DOHH2 (cell line): ENCODE data around the gene CCNI2.

Experiments used
- CTCF ChIP-seq: fragments of 200-600 bp; sonication (generic); IDR thresholded peaks from one replicate; pipeline ENCODE4 v1.5.1; 2014; ENCODE audit warnings: antibody characterized with exemption, mild to moderate bottlenecking, low read depth, low read length; ENCODE audit not compliant: poor library complexity, severe bottlenecking
- EZH2phosphoT487 ChIP-seq: fragments of 200-600 bp; sonication (generic); IDR thresholded peaks from 2 replicates; pipeline ENCODE4 v1.6.1; 2017; ENCODE audit warnings: borderline replicate concordance, mild to moderate bottlenecking, antibody characterized with exemption, low read length, moderate library complexity, mixed read lengths

- TF ChIP-seq CTCF (no peak), EZH2phosphoT487 (no peak)
These were observed 2.6 kb upstream of the CCNI2 start for GRCh38 chr5:132744659-132745058.
